ENCODE measurements around the gene DMD.
"Not testable (repeated sequence)": the region's sequence is repeated elsewhere in the genome, so short reads cannot be mapped to it uniquely, and the experiment has no call there.

The DMD gene

DNA sequence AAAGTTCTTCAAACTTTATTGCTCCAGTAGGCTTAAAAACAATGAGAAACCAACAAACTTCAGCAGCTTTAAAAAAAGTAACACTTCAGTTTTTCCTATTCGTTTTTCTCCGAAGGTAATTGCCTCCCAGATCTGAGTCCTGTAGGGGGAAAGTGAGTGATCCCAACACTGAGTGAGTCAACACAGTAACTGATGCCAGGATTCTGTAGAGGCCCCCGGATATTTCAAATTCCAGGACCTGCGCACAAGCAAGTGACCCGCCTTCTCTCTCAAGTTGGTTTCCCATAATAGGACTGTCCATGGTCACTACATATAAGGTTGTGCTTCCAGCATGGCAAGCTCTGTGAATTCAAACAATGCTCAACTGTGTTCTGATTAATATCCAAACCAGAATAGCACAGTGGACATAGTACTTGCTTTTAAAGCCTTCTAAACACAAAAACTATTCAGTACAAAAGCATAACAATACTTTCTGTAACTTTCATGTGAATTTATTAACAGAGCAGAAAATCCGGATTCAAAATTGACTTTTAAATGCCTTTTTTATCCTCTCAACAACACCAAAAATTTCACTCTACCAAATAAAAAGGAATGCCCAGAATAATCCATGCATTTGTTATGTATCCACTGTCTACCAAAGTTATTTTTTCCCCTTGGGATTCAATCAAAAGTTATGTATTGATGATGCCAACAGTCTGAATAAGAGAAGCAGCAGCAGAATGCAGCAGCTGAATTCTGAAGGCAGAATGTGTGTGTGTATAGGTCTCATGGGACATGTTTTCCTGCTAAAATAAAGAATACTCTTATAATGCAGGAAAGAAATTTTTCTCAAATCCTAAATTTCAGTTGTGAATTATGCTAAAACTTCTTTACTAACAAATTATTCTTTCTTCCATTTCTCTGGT is at the start of gene DMD:
TSS of gene DMD (minus strand) at position 194 of the 905 bp plus-strand sequence. CDS start 237 bp downstream, outside the sequence.
- DNase-seq = no peak

DNA sequence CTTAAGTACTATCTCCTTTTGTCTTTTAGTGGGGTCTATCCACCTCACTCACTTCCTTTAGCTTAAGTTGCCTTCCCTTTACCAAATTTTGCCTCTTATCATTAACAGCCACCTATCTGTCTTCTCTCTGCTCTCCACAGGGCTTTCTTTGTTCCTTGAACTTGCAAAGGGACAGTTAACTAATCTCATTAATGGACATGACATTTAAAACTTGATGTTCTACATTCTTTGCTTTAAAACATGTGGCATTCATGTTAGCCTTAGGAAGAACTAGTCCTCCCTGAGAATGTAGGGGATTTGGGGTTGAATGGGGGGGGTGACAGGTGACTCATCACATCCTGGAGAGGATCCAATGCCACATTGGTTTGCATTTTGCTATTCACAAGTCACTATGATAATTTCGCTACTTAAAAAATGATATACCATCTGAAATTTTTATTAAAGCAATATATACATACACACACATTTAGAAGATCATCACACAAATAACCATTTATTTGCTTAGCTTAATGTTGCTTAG is 41.0 kb upstream of the DMD start:
- DNase-seq = no peak

GRCh38 chrX:33218819-33219218 is 7.5 kb upstream of the DMD start:
- no peak for DNase-seq

DNA sequence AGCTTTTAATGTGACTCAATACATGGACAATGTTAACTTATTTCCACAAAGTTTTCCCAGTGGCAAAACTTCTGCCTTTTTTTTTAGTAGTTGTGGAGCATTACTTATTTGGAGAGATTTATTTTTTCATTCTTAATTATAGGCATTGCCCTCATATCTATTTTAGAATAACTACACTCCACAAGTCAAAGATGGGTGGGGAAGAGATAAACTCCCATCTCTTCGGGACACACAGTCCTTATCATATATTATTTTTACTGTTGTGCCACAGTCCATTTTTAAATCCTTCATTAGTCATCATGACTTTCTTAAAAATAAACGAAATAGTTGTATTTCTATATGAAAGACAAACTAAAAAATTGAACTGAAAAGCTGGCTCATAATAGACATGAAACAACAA is 1.2 kb downstream of the DMD start:
- no peak for DNase-seq

DNA sequence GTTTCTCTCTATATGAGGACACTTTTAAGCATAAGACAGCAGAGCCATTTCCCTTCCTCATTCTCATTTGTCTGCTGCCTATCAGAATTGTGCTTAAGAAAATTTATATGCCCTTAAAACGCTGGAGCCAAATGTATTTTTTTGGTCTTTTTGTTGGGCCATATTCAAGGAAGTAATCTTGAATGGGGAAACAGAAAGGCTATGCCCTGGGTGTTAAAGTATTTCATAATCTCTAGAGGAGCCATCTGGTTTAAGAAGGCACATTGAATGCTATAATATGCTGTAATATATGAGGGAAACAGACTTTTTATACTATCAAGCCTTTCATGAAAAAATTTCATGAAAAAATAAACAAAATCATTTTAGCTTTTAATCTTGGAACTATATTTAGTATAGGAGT is 4.3 kb downstream of the DMD start:
- no peak for DNase-seq

DNA sequence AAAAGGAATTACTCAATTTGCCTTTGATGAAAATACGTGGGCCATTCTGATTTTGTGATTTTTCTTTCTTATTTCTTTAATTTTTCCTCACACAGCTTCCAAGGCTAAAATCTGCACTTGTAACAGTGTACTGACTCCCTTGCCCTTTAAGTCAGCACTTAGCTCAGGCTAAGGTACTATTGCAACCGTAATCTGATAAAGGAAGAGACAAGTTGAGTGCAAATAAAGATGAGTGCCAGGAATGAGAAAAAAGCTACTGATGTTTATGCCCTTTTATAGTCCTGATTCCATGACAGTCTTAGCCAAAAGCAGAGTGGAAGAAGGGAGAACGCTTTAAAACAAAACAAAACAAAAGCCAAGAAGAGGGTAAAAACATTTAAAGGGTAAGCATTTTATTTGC is 6.0 kb downstream of the DMD start:
- DNase-seq = no peak

DNA sequence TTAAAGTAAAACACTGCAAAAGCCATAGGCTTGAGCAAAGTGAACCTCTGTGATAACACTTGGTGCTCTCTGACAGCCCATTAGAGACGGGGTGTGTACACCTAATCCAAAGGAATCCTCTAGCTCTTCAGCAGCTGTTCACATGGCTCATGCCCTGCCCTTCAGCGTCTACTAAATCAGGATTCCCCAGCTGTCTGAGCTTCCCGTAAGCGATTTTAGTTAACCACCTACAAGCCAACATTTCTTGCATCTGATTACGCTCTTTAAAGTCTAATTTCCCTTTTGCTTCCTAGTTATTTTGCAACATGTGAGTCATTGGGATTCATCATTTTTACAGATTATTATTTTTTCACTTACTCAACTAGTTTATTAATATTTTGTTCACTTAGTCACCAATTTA is 6.5 kb downstream of the DMD start:
- DNase-seq = no peak

DNA sequence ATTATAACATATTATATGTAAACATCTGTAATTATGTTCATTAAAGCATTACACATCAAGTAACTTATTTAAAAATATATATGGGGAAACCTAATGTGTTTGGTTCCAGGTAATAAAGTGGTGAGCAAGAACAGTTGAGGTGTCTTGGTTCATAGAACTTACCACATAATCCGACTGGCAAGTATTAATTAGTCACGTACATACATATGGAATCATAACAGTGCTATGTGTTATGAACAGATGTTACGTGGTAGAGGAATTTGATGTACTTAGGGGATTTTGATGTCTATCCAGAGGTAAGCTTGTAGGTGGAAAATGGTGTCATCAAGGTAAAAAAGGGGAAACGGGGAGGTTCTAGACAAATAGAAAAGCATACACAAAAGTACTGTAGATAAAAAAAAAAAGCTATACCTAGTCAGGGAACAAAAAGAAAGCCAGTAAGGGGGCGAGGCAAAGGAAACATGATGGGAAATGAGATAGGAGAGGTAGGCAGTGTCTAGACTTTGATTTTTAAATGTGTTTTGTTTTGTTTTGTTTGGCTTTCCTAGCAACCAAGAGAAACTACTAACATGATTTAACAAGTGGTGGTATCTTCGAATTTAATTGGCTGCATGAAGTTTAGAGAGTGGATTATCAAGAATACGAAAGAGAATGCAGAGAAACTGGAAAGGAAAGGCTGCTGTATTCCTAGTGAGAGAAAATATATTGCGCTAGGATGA is 12.6 kb downstream of the DMD start:
- DNase-seq = no peak

- no peak for DNase-seq
These were observed 15.7 kb downstream of the DMD start for GRCh38 chrX:33195698-33196097.

DNA sequence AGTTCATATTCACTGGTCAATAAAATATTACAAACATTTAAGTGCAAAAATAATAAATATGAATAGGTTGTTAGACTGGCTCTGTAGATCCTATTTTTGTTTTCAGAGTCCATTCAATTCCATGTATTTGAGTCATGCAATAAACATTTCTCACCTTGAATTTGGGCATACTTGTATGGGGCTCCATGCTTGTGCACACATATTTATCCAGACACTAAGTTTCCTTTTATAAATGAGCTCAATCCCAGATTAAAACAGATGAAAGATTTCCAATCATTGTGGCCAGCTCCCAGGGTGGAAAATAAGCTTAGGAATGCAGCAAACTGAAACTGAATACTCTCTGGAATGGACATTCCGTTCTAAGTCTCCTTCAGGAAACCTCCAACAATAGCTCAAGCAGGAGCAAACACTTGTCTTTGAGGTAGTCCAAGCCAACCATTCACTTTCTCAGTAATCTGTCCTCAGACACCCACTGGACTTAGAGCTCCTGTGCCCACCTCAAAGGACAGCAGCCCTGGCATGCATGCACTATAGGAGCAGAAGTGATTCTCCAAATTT is 16.4 kb downstream of the DMD start:
- DNase-seq = no peak

DNA sequence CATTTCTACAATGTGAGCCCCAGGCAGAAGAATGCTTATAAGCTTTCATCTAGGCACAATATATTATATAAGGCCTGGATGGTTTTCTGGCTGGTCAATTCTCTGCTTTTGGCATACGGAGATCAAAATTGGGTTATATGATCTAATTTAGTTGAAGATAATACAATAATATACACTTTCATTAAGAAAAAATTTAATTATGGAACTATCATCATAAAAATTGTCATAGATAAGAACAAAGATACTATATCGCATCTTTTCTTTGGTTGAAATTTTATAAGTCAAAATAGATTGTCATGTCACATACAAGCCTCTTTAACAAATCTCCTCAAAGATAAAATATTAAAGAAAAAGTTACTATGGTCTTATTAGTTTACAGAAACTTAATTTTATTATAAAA is 17.1 kb downstream of the DMD start:
- no peak for DNase-seq

- DNase-seq = no peak
These were observed 21.3 kb downstream of the DMD start for GRCh38 chrX:33190016-33190415.

GRCh38 chrX:33188881-33189280 is 22.5 kb downstream of the DMD start:
- no peak for DNase-seq

DNA sequence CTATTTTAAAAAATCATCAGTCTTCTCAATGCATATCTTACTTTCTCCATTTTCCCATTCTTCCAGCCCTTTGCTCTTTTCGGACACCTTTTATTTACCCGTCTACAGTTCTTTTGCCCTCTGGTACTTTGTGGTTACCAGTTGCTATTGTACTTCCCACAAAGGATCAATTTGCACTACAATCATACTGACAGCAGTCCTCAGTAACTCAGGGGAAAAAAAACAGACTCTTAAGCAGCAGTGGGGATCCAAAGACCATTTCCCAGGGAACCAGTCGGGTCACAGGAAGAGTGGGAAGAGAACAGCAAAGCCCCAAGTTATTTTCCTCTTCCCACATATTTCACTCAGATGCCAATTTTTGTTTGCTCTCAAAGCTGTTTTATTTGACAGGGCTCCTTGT is 23.1 kb downstream of the DMD start:
- DNase-seq = no peak

DNA sequence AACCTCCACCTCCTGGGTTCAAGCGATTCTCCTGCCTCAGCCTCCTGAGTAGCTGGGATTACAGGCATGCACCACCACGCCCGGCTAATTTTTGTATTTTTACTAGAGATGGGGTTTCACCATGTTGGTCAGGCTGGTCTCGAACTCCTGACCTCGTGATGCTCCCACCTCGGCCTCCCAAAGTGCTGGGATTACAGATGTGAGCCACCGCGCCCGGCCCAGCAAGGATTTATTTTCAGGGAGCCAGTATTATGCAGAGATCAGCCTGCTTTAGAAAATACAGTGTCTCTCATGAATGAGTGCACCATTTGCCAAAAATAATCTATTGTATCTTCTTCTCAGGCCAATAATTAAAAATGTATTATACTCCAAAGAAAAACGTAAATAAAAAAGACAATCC is 26.5 kb downstream of the DMD start:
- DNase-seq = not testable (repeated sequence)

DNA sequence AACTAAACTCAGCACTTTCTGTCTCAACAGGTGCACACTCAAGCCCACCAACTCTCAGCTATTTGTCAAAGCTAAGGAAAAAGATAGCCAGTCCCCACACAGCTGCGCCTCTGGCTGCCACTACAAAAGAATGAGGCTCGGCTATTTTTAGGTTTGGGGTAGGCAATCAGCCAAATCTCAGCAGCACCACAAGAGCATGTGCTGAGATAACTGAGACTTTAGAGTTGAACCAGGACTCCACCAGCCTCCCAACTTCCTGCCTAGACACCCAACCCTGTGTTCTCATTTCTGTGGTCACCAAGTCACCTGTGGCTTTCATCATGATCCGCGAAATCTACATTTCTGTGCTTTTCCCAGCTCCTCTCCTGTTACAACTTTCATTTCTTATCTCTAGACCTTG is 28.0 kb downstream of the DMD start:
- no peak for DNase-seq

DNA sequence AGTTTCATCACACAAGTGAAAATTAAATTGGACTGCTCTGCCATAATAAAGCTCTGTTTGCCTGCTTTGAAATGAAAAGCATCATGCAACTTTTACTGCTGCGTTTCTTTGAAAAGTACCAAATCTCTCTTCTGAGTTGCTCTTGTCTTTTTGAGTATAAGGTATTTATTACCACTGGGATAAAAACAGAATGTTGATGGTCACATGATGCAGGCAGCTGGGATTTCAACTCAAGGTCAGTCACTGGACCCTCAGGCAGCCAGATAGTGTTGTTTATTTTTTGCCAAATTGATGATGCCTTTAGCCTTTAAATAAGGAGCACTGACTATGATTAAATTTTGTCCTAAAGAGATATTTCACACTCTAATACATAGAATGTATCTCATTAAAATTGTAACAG is 32.7 kb downstream of the DMD start:
- no peak for DNase-seq

GRCh38 chrX:33178218-33178617 is 33.1 kb downstream of the DMD start:
- no peak for DNase-seq

DNA sequence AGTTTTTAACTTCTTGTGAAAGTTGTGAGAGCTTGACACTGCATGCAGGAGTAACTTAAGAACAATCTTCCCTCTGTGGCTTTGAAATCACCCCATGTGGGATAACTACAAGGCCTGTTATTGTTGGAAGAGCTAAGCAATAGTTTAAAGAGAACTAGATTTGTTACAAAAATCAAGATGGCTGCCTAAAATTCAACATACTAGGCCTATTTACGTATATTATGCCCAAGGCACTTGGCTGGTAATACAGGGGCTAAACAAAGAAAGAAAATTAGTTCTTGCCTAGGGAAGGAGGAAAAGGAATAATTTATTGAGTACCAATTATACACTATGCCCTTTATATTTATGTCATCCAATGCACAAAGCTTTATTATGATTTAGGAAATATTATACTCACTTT is 36.1 kb downstream of the DMD start:
- no peak for DNase-seq

DNA sequence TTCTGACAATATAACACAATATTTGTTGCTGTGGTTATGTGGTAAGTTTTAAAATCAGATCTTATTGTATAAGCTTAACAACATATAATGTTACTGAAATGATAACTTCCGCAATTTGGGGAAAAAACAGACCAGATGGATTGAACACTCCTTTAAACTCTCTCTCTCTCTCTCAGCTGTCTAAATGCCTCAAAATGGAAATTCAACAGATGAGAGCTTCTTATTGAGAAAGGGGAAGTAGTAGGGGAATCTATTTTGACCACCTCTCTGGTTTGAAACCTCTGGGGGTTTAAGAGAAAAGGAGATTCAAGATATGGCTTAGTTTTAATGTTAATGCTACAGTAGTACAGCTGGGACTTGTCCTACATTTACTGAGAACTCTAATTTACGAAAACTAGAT is 40.3 kb downstream of the DMD start:
- DNase-seq = no peak

- no peak for DNase-seq
These were observed 49.5 kb downstream of the DMD start for GRCh38 chrX:33161829-33162228.

- DNase-seq = no peak
These were observed 51.1 kb downstream of the DMD start for GRCh38 chrX:33160273-33160672.

- DNase-seq = no peak
These were observed 55.1 kb downstream of the DMD start for GRCh38 chrX:33156152-33156726.

Measured in CD4-positive, alpha-beta T cell treated with Interleukin-17A for 4 hours (primary cell).